ENCODE results near the gene ACAP2.
"Not testable (repeated sequence)": the region's sequence is repeated elsewhere in the genome, so short reads cannot be mapped to it uniquely, and the experiment has no call there.

ACAP2 gene, protein sequence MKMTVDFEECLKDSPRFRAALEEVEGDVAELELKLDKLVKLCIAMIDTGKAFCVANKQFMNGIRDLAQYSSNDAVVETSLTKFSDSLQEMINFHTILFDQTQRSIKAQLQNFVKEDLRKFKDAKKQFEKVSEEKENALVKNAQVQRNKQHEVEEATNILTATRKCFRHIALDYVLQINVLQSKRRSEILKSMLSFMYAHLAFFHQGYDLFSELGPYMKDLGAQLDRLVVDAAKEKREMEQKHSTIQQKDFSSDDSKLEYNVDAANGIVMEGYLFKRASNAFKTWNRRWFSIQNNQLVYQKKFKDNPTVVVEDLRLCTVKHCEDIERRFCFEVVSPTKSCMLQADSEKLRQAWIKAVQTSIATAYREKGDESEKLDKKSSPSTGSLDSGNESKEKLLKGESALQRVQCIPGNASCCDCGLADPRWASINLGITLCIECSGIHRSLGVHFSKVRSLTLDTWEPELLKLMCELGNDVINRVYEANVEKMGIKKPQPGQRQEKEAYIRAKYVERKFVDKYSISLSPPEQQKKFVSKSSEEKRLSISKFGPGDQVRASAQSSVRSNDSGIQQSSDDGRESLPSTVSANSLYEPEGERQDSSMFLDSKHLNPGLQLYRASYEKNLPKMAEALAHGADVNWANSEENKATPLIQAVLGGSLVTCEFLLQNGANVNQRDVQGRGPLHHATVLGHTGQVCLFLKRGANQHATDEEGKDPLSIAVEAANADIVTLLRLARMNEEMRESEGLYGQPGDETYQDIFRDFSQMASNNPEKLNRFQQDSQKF

DNA sequence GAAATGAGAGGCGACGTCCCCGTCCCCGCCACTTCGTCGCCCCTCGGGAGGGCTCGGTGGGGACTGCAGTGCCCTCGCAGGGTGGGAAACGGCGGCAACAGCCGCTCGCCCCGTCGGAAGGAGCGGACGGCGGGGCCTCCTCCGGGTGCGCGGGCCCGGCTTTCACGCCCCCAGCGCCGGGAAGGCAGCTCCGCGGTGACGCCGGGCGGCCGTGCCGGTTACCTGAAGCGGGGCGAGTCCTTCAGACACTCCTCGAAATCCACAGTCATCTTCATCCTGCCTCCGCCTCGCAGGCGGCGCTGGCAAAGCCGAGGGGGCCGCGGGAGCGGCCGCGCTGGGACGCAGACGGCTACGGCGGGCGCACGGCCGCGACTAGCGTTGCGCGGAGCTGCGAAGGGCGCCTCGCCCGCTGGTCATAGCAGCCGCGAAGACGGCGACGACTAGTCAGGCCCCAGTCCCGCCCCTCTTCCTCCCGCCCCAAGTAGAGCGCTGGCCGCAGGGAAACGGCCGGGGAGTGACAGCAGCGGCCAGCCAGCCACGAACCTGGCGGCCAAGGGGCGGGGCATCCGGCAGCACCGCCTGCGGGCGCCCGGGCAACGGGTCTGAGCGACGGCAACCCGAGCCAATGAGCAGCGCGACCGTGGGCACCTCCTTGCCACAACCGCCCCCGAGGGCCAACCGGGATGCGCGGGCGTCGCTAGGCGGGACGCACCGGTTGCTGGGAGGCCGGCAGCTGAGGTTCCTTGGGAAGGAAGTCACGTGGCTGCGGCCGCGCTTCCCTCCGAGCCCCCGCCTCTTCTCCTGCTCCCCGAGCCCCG, at the start of gene ACAP2:
Gene ACAP2, minus strand, starts transcription at position 448 of the 818 bp plus-strand sequence. Its CDS starts 173 bp downstream, at position 275.
- peak; percentile 98 to 99 (median 99) for DNase-seq (ENCODE audit: low read depth in 3 of 3)

DNA sequence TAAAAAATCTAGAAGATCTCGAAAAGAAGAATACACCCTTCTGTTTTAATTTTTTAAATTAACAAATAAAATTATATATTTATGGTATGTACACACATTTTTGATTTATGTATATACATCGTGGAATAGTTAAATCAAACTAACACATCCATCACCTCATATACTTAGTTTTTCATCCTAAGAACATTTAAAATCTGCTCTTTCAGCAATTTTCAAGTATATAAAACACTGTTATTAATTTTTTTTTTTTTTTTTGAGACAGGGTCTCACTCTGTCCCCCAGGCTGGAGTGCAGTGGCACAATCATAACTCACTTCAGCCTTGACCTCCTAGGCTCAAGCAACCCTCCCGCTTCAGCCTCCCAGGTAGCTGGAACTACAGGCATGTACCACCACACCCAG, 32.8 kb upstream of the ACAP2 start:
- DNase-seq (ENCODE audit: low read depth in 3 of 3), result no peak

DNA sequence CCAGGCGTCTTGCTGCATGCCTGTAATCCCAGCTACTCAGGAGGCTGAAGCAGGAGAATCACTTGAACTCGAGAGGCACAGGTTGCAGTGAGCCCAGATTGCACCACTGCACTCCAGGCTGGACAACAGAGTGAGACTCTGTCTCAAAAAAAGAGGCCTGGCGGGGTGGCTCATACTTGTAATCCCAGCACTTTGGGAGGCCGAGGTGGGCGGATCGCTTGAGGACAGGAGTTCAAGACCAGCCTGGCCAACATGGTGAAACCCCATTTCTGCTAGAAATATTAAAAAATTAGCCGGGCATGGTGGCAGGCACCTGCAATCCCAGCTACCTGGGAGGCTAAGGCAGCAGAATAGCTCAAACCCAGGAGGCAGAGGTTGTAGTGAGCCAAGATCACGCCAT, 32.3 kb upstream of the ACAP2 start:
- DNase-seq (ENCODE audit: low read depth in 3 of 3), result not testable (repeated sequence)

DNA sequence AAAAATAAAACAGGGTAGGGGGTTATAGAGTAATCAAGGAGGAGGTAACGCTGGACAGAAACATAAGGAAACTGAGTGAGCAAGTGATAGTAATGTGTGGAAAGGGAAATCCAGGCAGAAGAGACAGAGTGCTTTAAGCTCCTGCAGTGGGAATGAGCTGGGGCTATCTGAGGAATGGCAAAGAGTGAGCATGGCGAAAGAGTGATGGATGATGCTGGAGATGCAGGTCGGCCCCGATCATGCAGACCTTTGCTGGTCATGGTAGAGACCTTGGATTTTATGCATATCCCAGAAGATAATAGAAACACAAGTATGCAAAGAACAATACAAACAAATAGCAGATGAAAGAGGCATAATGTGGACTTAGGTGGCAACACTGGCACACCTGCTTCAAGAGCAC, 26.0 kb upstream of the ACAP2 start:
- DNase-seq (ENCODE audit: low read depth in 3 of 3), result no peak

DNA sequence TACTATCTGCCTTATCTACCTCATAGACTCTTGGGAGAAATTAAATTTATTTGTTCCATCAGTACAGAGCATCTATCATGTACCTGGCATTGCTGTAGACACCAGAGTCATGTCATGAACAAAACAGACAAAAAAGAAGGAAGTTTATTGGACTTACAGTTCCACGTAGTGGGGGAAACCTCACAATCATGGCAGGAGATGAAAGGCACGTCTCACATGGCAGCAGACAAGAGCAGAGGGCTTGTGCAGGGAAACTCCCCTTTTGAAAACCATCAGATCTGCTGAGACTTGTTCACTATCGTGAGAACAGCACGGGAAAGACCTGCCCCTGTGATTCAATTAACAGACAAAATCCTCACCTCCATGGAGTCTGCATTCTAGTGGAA, 25.6 kb upstream of the ACAP2 start:
- no peak for DNase-seq (ENCODE audit: low read depth in 3 of 3)

DNA sequence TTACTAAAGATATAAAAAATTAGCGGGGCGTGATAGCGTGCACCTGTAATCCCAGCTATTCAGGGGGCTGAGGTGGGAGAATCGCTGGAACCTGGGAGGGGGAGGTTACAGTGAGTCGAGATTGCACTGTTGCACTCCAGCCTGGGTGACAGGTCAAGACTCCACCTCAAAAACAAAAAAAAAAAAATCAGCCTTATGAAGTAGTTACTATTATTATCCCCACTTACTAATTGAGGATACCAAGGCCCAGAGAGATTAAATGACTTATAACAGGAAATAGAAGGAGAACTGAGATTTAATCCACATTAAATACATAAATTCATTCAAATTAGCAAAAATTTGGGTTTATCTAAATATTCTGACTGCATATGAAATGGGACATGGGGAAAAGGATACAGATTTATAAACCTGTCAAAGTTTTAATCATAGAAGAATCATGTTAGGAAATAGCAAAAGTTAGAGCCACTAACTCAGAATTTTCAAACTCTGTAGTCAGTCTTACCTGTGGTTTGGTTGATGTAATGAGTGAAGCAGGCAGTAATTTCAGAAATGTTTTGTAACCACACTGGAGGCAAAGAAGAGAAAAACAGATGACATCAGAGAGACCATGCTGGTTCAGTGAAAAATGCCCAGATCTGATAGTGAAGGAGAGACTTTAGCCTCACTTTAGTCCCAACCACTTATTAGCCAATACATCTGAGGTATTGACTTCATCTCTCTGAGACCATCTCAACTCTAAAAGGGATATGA, 25.0 kb upstream of the ACAP2 start:
- DNase-seq (ENCODE audit: low read depth in 3 of 3), result no peak

DNA sequence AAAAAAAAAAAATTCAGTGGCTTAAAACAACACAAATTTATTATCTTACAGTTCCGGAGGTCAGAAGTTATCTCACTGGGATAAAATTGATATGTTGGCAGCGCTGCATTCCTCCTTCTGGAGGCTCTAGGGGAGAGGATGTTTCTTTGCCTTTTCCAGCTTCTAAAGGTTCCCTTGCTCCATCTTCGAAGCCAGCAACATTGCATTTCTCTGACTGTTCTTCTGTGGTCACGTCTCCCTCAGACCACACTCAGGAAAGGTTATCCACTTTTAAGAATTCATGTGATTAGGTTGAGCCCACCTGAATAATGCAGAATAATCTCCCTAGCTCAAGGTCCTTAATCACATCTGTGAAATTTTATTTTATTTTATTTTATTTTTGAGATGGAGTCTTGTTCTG, 23.4 kb upstream of the ACAP2 start:
- no peak for DNase-seq (ENCODE audit: low read depth in 3 of 3)

DNA sequence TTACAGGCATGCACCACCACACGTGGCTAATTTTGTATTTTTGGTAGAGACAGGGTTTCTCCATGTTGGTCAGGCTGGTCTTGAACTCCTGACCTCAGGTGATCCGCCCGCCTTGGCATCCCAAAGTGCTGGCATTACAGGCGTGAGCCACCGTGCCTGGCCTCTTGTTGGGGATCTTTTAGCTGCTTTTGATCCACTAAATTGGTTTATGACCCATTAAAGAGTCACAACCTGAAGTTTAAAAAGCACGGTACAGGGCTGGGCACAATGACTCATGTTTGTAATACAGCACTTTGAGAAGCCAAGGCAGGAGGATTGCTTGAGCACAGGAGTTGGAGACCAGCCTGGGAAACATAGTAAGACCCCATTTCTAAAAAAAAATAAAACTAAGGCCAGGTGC, 20.1 kb upstream of the ACAP2 start:
- not testable (repeated sequence) for DNase-seq (ENCODE audit: low read depth in 3 of 3)

DNA sequence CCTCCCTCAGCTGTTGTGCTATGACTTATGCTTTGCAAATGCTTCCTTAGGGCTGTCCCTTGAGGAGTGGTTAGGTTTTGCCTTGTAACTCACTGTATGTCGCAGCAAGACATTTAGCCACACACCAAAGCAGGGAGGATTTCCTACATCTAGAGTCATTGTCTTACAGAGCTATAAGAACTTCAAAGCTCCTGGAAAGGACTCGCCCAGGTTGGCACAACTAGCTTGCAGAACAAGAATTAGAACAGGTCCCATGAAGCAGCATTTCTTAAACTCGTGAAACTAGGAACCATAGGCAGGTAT, 19.4 kb upstream of the ACAP2 start:
- no peak for DNase-seq (ENCODE audit: low read depth in 3 of 3)

DNA sequence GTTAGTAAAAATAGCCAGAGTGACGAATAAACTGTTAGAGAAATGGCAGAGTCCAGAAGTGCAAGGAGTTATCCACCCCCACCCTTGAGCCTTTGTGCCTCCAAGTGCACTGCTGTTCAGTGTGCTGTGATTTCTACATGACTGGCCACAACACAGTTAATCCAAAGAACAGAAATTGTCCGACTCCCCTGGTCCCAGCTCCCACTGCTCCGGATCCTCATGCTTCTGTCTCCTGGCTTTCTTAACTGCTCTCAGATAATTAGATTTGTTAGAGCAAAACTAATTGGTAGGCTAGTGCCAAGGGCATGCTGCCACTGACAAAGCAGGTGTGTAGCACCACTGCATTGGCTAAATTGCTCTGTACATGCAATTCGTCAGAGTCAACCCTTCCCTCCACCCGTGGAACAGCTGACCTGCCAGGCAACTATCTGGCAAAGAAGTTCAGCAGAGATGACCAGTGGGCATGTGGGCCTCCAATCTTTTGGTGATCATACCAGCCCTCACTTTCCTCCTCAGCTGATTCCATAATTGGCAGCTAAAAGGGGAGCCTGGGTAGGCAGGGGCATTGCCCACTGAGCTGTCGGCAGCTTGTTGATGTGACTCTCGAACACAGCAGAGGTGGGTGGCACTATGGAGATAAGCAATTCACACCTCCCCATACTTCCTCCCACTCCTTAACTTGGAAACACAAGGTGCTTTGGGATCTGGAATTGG, 18.9 kb upstream of the ACAP2 start:
- DNase-seq (ENCODE audit: low read depth in 3 of 3), result no peak

DNA sequence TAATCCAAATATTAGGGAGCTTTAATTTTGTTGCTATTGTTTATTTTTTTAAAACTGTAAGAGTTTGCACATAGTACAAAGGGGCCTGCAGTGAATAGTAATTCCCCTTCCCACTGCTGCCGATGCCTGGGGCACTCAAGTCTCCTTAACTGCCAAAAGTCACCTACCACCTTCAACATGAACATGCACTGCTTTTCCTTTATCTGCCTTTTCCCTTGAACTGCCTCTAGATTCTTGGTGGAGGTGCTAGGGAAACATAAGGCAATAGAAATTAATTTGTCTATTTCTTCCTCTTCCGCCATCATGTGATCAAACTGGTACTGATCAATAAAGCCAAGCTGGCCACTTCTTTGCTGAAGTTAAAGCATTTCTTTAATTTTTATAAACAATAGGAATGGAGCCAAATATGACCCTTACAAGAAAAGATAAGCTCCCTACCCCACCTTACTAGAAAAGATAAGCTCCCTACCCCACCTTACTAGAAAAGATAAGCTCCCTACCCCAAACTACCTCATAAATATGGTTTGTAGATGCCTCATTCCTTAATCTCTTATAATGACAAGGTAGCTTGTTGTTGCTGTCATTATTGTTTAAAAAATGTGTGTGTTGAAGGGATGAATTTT, 17.4 kb upstream of the ACAP2 start:
- DNase-seq (ENCODE audit: low read depth in 3 of 3), result no peak

DNA sequence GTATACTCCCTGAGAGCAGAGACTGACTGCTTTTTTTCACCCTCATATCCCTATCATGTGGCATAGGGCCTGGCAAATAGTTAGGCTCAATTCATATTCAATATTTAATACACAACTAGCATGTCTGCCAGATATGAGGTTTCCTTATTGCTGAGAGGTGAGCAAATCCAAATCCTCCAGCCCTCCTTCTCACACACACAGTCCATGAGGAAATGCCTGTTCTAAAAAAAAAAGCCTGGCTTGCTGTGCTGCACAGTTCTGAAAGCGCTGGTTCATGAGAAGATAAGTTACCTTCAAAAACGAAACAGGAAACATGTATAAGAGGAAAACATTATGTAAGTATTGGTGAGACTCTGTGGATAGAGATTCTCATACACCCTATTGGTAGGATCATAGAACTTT, 15.5 kb upstream of the ACAP2 start:
- no peak for DNase-seq (ENCODE audit: low read depth in 3 of 3)

DNA sequence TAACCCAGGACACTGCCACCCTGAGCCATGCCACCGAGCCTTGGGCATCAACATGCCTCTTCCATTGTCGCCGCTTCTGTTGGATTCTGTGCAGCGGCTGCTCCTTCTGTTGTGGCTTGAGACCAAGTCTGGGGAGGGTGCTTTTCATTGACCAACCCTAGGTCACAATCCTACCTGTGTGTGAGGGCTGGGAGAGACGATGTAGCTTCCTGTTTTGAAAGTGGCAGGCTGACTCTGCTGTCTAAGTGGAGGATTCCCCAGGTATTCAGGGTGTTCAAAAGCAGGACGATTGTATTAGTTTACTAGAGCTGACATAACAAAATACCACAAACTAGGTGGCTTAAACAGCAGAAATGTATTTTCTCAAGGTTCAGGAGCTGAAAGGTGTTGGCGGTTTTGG, 13.0 kb upstream of the ACAP2 start:
- no peak for DNase-seq (ENCODE audit: low read depth in 3 of 3)

DNA sequence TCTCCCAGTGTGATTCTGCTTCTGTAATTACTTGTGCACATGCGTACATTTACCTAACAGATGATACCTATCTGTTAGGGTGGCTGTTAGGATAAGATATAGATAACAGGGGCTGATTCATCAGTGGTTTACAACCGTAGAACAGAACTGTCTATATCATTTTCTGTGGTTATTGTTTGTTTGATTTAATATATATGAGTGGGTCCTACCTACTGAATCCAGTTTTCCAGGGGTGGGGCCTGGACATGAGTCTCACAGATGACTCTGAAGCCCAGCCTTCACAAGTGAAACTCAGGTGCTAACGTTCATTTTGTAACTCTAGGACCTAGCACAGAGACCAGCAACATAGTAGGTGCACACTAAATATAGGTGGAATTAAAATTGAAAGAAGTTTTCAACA, 10.4 kb upstream of the ACAP2 start:
- DNase-seq (ENCODE audit: low read depth in 3 of 3), result no peak

DNA sequence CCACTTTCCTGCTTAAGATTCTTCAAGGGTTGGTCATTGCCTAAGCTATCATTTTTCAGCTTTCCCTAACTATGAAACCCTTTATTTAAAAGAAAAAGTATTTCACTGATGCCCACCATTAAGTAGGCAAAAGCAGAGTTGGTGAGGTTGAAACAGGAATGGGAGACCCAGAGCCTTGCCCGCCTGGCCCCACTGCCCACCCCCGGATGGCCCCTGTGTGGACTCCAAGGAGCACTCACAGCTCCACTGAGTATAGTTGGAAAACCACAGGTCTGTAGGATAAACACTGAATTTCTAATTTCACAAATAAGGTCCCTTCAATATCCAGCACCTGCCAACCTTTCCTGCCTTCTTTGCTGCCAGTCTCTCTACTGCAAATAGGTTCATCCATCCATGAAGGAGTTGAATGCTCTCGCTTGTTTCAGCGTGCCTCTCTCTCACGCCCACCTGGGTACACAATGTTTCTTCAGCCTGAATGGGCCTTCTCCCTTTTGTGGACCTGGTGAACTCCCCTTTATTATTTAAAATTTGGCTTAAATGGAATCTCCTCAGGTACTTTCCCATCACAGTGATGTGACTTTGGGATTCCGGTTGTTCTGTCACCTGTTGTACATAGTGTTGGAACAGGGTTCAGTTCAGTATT, 8.7 kb upstream of the ACAP2 start:
- DNase-seq (ENCODE audit: low read depth in 3 of 3), result no peak

DNA sequence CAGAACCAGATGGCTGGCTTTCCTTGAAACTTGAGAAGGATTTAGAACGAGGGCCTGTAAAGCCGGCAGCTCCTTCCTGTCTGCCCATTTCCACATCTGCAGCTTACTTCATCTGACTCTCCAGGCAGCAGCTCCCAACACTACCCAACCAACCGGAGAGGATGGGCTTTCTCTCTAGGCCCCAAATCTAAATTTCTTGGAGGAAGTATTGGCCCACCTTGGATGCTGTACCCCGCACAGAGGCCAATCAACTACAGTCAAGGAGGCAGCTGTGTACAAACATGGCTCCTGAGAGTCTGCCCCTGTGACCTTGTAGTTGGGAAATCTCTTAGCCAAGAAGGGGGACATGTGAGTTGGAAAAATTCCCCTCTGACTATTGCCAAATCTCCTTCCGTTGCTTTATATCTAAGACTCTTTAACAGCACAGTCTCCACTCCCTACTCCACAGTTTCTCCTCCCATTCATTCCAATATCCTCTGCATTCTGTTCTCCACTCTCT, 8.0 kb upstream of the ACAP2 start:
- no peak for DNase-seq (ENCODE audit: low read depth in 3 of 3)

DNA sequence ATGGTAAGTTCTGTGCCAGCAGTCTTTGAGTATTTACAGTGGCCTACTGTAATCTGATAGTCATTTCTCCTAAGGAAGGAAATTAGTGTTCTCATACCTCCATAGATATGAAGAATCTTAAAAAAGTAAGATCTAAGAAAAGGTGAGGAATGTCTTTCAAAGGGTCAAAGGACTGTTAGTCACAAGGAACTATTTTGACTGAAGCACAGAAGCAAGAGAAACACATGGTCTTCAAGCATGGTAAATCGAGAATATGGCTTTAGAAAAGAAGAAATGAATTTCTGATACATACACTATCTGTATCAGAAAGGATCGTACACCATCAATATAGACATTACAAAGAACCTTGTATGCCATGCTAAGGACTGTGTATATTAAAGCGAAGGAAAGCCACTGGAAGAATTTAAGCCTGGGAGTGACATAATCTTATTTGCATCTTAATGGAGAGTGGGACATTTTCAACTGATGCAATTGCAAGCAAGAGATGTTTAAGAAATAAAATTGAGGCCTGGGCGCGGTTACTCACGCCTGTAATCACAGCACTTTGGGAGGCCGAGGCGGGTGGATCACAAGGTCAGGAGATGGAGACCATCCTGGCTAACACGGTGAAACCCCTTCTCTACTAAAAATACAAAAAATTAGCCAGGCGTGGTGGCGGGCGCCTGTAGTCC, 5.5 kb upstream of the ACAP2 start:
- DNase-seq (ENCODE audit: low read depth in 3 of 3), result no peak

DNA sequence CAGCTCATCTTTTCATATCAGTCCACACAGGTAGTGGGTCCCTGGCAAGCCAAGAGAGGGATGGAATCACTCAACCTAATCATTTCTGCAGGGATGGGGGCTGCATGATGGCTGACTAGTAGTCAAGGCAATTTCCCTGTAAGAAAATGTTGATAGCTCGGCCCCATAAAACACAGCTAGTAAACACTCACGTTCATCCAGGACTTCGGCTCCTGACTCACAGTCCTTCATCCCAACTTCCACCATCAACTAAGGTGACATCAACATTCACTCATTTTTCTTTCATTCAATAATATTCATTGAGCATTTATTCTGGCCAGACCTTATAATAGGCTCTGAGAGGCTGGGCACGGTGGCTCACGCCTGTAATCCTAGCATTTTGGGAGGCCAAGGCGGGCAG, 4.4 kb upstream of the ACAP2 start:
- DNase-seq (ENCODE audit: low read depth in 3 of 3), result no peak

DNA sequence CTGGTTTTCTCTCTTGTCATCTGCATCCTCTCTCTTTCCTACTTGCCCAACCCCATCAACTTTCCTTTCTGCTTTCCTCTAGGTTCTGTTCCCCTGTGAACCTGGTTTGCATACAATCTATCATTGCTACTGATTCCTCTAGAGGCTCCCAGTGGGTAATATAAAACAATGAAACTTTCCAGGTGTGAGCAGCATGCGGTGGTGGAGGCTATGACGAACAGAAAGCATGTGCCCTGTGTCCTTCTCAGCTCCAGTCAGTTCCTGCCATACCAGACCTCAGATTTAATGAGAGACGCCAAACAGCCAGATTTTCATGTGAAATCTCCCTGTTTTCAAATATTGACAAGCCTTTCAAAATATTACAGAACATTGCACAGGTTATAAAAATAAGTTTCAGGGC, 3.5 kb upstream of the ACAP2 start:
- DNase-seq (ENCODE audit: low read depth in 3 of 3), result no peak

Measured in stimulated activated CD4-positive, alpha-beta T cell treated with anti-CD3 and anti-CD28 coated beads, TNF-alpha, amount 100 ng/mL, for 48 hours (primary cell).